Measurements from ENCODE around the gene RHOF.

Gene RHOF

GRCh38 chr12:121828826-121829225 lies 35.3 kb upstream of the RHOF start:
- H3K27me3 ChIP-seq (ENCODE audit: insufficient read depth, low read length) = no peaks in the 10 kb centered on the region

GRCh38 chr12:121828306-121828705 lies 34.8 kb upstream of the RHOF start:
- peaks cover 78% of the 10 kb centered on the region for H3K36me3 ChIP-seq (ENCODE audit: insufficient read depth, low read length)
- no peaks in the 10 kb centered on the region for H3K9me2 ChIP-seq (ENCODE audit: low read depth, low read length)
- no peak overlapping the region for H3K4me3 ChIP-seq (ENCODE audit: low read depth, low read length, poor library complexity, severe bottlenecking)
- peaks cover 6% of the 10 kb centered on the region for H3K4me1 ChIP-seq (ENCODE audit: insufficient read depth, low read length, severe bottlenecking)
- no peaks in the 10 kb centered on the region for H3K9me3 ChIP-seq (ENCODE audit: low read length)
- H3K4me2 ChIP-seq (ENCODE audit: low read length) = no peak overlapping the region
- no peaks in the 10 kb centered on the region for H4K20me1 ChIP-seq (ENCODE audit: insufficient read depth, low read length)
- no peak overlapping the region for H3K27ac ChIP-seq (ENCODE audit: low read depth, low read length, poor library complexity, severe bottlenecking)
- TF ChIP-seq EZH2 (IDR thresholded peaks at IDR 0.05; ENCODE audit: borderline replicate concordance, low read length) = no peak
- no peak for TF ChIP-seq CTCF (IDR thresholded peaks at IDR 0.05; ENCODE audit: low read length)
- no peaks in the 10 kb centered on the region for H3K79me2 ChIP-seq (ENCODE audit: insufficient read depth, low read length)
- H3K27me3 ChIP-seq (ENCODE audit: insufficient read depth, low read length) = no peaks in the 10 kb centered on the region
- no peaks in the 10 kb centered on the region for H3F3A ChIP-seq (ENCODE audit: insufficient read depth, low read length)
- H2AFZ ChIP-seq (ENCODE audit: low read length) = no peak overlapping the region
- H3K9ac ChIP-seq (ENCODE audit: low read length) = no peak overlapping the region

More at GRCh38 chr12:121828826-121829225, 35.3 kb upstream of the RHOF start:
- no peaks in the 10 kb centered on the region for H3K9me2 ChIP-seq (ENCODE audit: low read depth, low read length)
- no peaks in the 10 kb centered on the region for H4K20me1 ChIP-seq (ENCODE audit: insufficient read depth, low read length)
- no peak overlapping the region for H3K4me3 ChIP-seq (ENCODE audit: low read depth, low read length, poor library complexity, severe bottlenecking)
- TF ChIP-seq EZH2 (IDR thresholded peaks at IDR 0.05; ENCODE audit: borderline replicate concordance, low read length) (no peak), CTCF (IDR thresholded peaks at IDR 0.05; ENCODE audit: low read length) (no peak)
- no peak overlapping the region for H3K27ac ChIP-seq (ENCODE audit: low read depth, low read length, poor library complexity, severe bottlenecking)
- no peak overlapping the region for H3K9ac ChIP-seq (ENCODE audit: low read length)
- H2AFZ ChIP-seq (ENCODE audit: low read length) = no peak overlapping the region
- H3K36me3 ChIP-seq (ENCODE audit: insufficient read depth, low read length) = peaks cover 73% of the 10 kb centered on the region
- H3K9me3 ChIP-seq (ENCODE audit: low read length) = no peaks in the 10 kb centered on the region
- no peak overlapping the region for H3K4me2 ChIP-seq (ENCODE audit: low read length)
- H3K79me2 ChIP-seq (ENCODE audit: insufficient read depth, low read length) = no peaks in the 10 kb centered on the region
- H3F3A ChIP-seq (ENCODE audit: insufficient read depth, low read length) = no peaks in the 10 kb centered on the region
- peaks cover 6% of the 10 kb centered on the region for H3K4me1 ChIP-seq (ENCODE audit: insufficient read depth, low read length, severe bottlenecking)

- Histone ChIP-seq H3K4me3 (ENCODE audit: low read depth, low read length, poor library complexity, severe bottlenecking) (no peak overlapping the region), H2AFZ (ENCODE audit: low read length) (no peak overlapping the region), H3K27ac (ENCODE audit: low read depth, low read length, poor library complexity, severe bottlenecking) (no peak overlapping the region), H3K9ac (ENCODE audit: low read length) (no peak overlapping the region), H3K9me2 (ENCODE audit: low read depth, low read length) (no peaks in the 10 kb centered on the region), H4K20me1 (ENCODE audit: insufficient read depth, low read length) (no peaks in the 10 kb centered on the region), H3K4me1 (ENCODE audit: insufficient read depth, low read length, severe bottlenecking) (peaks cover 6% of the 10 kb centered on the region), H3K4me2 (ENCODE audit: low read length) (no peak overlapping the region), H3K36me3 (ENCODE audit: insufficient read depth, low read length) (peaks cover 83% of the 10 kb centered on the region), H3K79me2 (ENCODE audit: insufficient read depth, low read length) (no peaks in the 10 kb centered on the region), H3K9me3 (ENCODE audit: low read length) (no peaks in the 10 kb centered on the region), H3F3A (ENCODE audit: insufficient read depth, low read length) (no peaks in the 10 kb centered on the region), H3K27me3 (ENCODE audit: insufficient read depth, low read length) (no peaks in the 10 kb centered on the region)
- TF ChIP-seq EZH2 (IDR thresholded peaks at IDR 0.05; ENCODE audit: borderline replicate concordance, low read length) = no peak
- TF ChIP-seq CTCF (IDR thresholded peaks at IDR 0.05; ENCODE audit: low read length) = no peak
Observed at GRCh38 chr12:121827351-121828099, 34.0 kb upstream of the RHOF start.

Measured in OCI-LY1 (cell line).